RWPE2 (cell line): ENCODE results near the gene NLRC3.
A peak's percentile ranks its signal among the peaks of the same experiment; 100 is the strongest.

Experiments used
- ATAC-seq: fragments of 200-7000 bp; cut with Tn5 transposase; 3 replicates; pipeline ENCODE4 v1.9.1; 2021; ENCODE audit warnings: low read depth
- DNase-seq: peaks from one replicate; pipeline ENCODE4 v3.0.0-alpha.2; 2020; ENCODE audit warnings: low spot score
- H3K27ac ChIP-seq: fragments of 450-650 bp; 2 replicates; pipeline ENCODE4 v1.5.1; 2017; ENCODE audit warnings: mild to moderate bottlenecking; ENCODE audit not compliant: poor library complexity, severe bottlenecking
- H3K27me3 ChIP-seq: fragments of 250-450 bp; sonication (Bioruptor Pico); 2 replicates; pipeline ENCODE4 v1.5.1; 2021; ENCODE audit warnings: mild to moderate bottlenecking, moderate library complexity; ENCODE audit not compliant: insufficient read depth, poor library complexity, severe bottlenecking
- H3K36me3 ChIP-seq: fragments of 250-450 bp; sonication (Bioruptor Pico); 2 replicates; pipeline ENCODE4 v1.5.1; 2020; ENCODE audit warnings: low read depth, mild to moderate bottlenecking, moderate library complexity
- H3K4me1 ChIP-seq: fragments of 250-450 bp; sonication (Bioruptor Pico); 2 replicates; pipeline ENCODE4 v1.5.1; 2021; ENCODE audit warnings: mild to moderate bottlenecking, moderate library complexity; ENCODE audit not compliant: insufficient read depth, poor library complexity, severe bottlenecking
- H3K4me3 ChIP-seq: fragments of 250-450 bp; sonication (Bioruptor Pico); 2 replicates; pipeline ENCODE4 v1.5.1; 2021; ENCODE audit warnings: mild to moderate bottlenecking, moderate library complexity; ENCODE audit not compliant: severe bottlenecking
- H3K9me3 ChIP-seq: fragments of 250-450 bp; sonication (Bioruptor Pico); 2 replicates; pipeline ENCODE4 v1.5.1; 2021; ENCODE audit warnings: mild to moderate bottlenecking, moderate library complexity; ENCODE audit not compliant: severe bottlenecking
- TF ChIP-seq, protein P1 (sequence below): fragments of 450-650 bp; IDR thresholded peaks from one replicate; pipeline ENCODE4 v1.5.1; 2017; ENCODE audit warnings: mild to moderate bottlenecking, moderate library complexity; ENCODE audit not compliant: poor library complexity, severe bottlenecking

The NLRC3 gene

DNA sequence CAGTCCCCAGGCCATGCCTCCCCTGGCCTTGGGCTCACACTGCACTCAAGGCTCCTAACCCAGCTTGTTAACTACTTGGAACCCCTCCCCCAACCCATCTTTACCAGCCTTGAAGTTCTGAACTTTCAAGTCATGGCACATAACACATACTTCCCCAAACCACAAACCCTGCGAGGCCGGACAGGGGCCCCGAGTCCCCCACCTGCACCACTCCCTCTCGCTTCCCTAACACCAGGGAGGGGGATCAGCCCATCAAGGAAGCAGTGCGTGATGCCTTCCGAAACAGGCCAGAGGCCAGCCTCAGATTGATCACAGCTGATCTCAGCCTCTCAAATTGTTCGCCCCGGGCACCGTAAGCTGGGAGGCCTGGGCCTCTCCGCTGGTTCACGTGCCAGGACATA, 3.0 kb upstream of the NLRC3 start:
- no peaks in the 10 kb centered on the region for H3K9me3 ChIP-seq
- H3K4me1 ChIP-seq, result no peaks in the 10 kb centered on the region
- H3K4me3 ChIP-seq, result no peak overlapping the region
- H3K27me3 ChIP-seq, result no peaks in the 10 kb centered on the region
- DNase-seq (no peak), ATAC-seq (no peak)
- TF ChIP-seq, protein P1, sequence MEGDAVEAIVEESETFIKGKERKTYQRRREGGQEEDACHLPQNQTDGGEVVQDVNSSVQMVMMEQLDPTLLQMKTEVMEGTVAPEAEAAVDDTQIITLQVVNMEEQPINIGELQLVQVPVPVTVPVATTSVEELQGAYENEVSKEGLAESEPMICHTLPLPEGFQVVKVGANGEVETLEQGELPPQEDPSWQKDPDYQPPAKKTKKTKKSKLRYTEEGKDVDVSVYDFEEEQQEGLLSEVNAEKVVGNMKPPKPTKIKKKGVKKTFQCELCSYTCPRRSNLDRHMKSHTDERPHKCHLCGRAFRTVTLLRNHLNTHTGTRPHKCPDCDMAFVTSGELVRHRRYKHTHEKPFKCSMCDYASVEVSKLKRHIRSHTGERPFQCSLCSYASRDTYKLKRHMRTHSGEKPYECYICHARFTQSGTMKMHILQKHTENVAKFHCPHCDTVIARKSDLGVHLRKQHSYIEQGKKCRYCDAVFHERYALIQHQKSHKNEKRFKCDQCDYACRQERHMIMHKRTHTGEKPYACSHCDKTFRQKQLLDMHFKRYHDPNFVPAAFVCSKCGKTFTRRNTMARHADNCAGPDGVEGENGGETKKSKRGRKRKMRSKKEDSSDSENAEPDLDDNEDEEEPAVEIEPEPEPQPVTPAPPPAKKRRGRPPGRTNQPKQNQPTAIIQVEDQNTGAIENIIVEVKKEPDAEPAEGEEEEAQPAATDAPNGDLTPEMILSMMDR, result no peak
- H3K27ac ChIP-seq, result no peak overlapping the region
- H3K36me3 ChIP-seq, result peaks cover 5% of the 10 kb centered on the region; the same call in 1 of the 2 replicates

DNA sequence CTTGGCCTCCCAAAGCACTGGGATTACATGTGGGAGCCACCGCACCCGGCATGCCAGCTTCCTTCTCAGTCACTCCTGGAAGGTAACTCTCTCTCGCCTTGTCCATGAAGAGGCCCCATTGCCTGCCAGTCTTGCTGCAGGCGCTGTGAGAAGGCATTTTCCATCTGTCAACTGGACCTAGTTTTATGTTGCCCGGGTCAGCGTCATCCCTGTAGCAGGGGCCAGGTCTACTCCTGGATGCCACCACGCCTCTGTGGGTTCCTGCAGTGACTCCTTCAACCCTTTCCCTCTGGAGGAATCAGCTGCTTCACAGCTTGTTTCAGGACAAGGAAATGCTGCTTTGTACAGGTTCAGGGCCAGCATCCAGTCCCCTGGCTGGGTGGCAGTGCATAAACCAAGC, 2.6 kb upstream of the NLRC3 start:
- no peak overlapping the region for H3K4me3 ChIP-seq
- TF ChIP-seq, protein P1, result no peak
- H3K36me3 ChIP-seq, result peaks cover 5% of the 10 kb centered on the region; the same call in 1 of the 2 replicates
- H3K9me3 ChIP-seq, result no peaks in the 10 kb centered on the region
- no peak for DNase-seq
- ATAC-seq, result no peak
- H3K4me1 ChIP-seq, result no peaks in the 10 kb centered on the region
- no peaks in the 10 kb centered on the region for H3K27me3 ChIP-seq
- no peak overlapping the region for H3K27ac ChIP-seq

DNA sequence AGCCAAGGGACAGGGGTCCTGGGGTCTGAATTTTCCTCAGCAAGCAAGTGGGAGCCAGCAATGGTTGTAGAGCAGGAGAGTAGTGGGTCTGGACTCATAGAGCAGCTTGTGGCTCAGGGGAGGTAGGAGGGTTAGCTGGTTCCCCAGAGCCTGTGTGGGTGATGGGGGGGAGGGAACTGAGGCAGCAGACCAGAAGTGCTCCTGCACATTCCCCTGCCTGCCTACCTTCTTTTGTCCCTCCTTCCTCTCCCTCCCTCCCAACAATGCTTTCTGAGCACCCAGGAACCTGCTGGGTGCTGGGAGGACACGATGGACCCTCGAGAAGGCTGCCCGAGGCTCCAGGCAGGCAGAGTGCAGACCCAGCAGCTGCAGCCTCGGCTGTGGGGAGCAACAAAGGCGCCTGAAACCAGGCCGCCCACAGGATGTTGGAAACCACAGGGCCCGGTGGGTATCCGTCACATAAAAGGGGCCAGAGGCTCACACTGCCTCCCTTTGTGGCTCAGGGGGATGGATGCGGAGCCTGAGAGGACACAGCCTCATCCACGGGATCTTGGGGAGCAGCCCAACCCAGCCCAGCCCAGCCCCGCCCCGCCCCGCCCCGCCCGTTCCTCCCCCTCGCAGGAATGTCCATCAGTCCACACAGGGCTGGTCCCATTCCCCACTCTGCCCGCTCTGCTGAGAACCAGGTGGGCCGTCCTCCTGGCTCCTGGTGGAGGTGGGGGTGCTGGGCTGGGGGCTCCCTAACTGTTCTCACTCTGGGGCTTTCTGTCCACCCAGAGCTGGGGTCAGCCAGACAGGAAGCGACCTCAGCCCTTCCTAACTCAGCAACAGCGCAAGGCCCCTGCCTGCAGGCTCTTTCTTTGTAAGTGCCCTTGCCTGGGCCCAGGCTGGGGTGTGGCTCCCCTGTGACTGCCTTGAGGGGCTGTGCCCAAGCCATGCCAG, 1.7 kb upstream of the NLRC3 start:
- Histone ChIP-seq H3K4me3 (no peak overlapping the region), H3K27ac (no peak overlapping the region), H3K36me3 (peaks cover 4% of the 10 kb centered on the region; the same call in 1 of the 2 replicates), H3K4me1 (no peaks in the 10 kb centered on the region), H3K9me3 (no peaks in the 10 kb centered on the region), H3K27me3 (no peaks in the 10 kb centered on the region)
- TF ChIP-seq, protein P1, result no peak
- DNase-seq (no peak), ATAC-seq (peak; percentile 52)

DNA sequence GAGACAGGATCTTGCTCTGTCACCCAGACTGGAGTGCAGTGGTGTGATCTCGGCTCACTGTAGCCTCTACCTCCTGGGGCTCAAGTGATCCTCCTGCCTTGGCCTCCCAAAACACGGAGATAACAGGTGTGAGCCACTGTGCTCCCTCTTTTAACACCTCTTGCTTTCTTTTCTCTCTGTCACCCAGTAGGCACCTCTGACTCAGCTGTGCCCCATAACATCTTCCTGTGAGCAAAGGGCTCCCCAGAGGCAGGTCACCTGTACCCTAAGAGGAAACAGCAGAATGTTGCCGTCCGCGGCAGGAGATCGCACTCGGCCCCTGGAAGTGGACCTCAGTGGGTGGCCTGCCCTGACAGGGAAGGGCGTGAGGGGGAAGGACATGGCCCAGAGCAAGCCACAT, 918 bp upstream of the NLRC3 start:
- H3K27ac ChIP-seq, result no peak overlapping the region
- no peak for DNase-seq
- H3K4me3 ChIP-seq, result no peak overlapping the region

More for the DNA sequence above, 918 bp upstream of the NLRC3 start:
- no peaks in the 10 kb centered on the region for H3K9me3 ChIP-seq
- H3K27me3 ChIP-seq, result no peaks in the 10 kb centered on the region
- no peaks in the 10 kb centered on the region for H3K4me1 ChIP-seq
- ATAC-seq, result no peak
- TF ChIP-seq, protein P1, result no peak
- no peaks in the 10 kb centered on the region for H3K36me3 ChIP-seq
